ENCODE measurements around the gene JARID2. TPM values are rescaled to one million over a fixed set of nuclear protein-coding genes. Genes with fewer than 3 reads are reported as not detected.
"Not testable (repeated sequence)": the region's sequence is repeated elsewhere in the genome, so short reads cannot be mapped to it uniquely, and the experiment has no call there.

The JARID2 gene
- polyA plus RNA-seq, 1 donor (not counting 4 experiments of a cell fraction or from before 2014, with no cell fraction given): 11.0 TPM

- FAIRE-seq (no peak), DNase-seq (ENCODE audit: low read depth, low spot score) (no peak)
- dilution Hi-C loops (cut with MboI; ENCODE audit: extremely low pct_ligation_motif_present, low sequenced_read_pairs): no loop called here
- H3K36me3 ChIP-seq (ENCODE audit: control insufficient read depth in 2 of 2, extremely low read depth in 1 of 2, insufficient read depth in 2 of 2, low read length in 2 of 2): peaks cover 0 to 1% of the 10 kb centered on the region in 2 experiments
- peaks cover 37% of the 10 kb centered on the region for H3K79me2 ChIP-seq (ENCODE audit: control insufficient read depth, insufficient read depth, low read length)
- no peak overlapping the region for H2AFZ ChIP-seq (ENCODE audit: control insufficient read depth, low read length)
- H3K4me2 ChIP-seq (ENCODE audit: control insufficient read depth, extremely low read depth, insufficient read depth, low read depth, low read length): no peak overlapping the region
- no peak overlapping the region for H3K27ac ChIP-seq (ENCODE audit: control insufficient read depth, insufficient read depth, low read length)
- no peaks in the 10 kb centered on the region for H3K27me3 ChIP-seq (ENCODE audit: control insufficient read depth, extremely low read depth, insufficient read depth, low read length)
- H3K9me1 ChIP-seq (ENCODE audit: control insufficient read depth, extremely low read depth, insufficient read depth, low read length): no peaks in the 10 kb centered on the region
- H3K4me1 ChIP-seq (ENCODE audit: control insufficient read depth, extremely low read depth, insufficient read depth, low read length): peaks cover 23% of the 10 kb centered on the region
- no peaks in the 10 kb centered on the region for H4K20me1 ChIP-seq (ENCODE audit: control insufficient read depth, extremely low read depth, insufficient read depth, low read length)
- no peak overlapping the region for H3K4me3 ChIP-seq (ENCODE audit: control insufficient read depth in 2 of 3, extremely low read depth in 1 of 3, insufficient read depth in 2 of 3, low read depth in 1 of 3, low read length in 3 of 3)
- H3K9me3 ChIP-seq (ENCODE audit: control insufficient read depth, low read depth, low read length): no peaks in the 10 kb centered on the region
- no peak overlapping the region for H3K9ac ChIP-seq (ENCODE audit: control insufficient read depth, extremely low read depth, insufficient read depth, low read length)
- TF ChIP-seq EZH2 (IDR thresholded peaks at IDR 0.05; ENCODE audit: low read length): no peak
- TF ChIP-seq CTCF (optimal IDR thresholded peaks at IDR 0.05 in 1 of 3, IDR thresholded peaks at IDR 0.05 in 1 of 3, conservative IDR thresholded peaks at IDR 0.05 in 1 of 3; ENCODE audit: extremely low read depth in 1 of 3, insufficient read depth in 2 of 3, low read length in 3 of 3): no peak
Observed at GRCh38 chr6:15414235-15414612, 168.4 kb downstream of the JARID2 start.

GRCh38 chr6:15415622-15416021 lies 169.8 kb downstream of the JARID2 start:
- H3K4me3 ChIP-seq (ENCODE audit: control insufficient read depth in 2 of 3, extremely low read depth in 1 of 3, insufficient read depth in 2 of 3, low read depth in 1 of 3, low read length in 3 of 3); H3K4me2 ChIP-seq (ENCODE audit: control insufficient read depth, extremely low read depth, insufficient read depth, low read depth, low read length); H3K36me3 ChIP-seq (ENCODE audit: control insufficient read depth in 2 of 2, extremely low read depth in 1 of 2, insufficient read depth in 2 of 2, low read length in 2 of 2); DNase-seq (ENCODE audit: low read depth, low spot score); FAIRE-seq; H3K9ac ChIP-seq (ENCODE audit: control insufficient read depth, extremely low read depth, insufficient read depth, low read length); H3K9me3 ChIP-seq (ENCODE audit: control insufficient read depth, low read depth, low read length); H3K9me1 ChIP-seq (ENCODE audit: control insufficient read depth, extremely low read depth, insufficient read depth, low read length); H3K27me3 ChIP-seq (ENCODE audit: control insufficient read depth, extremely low read depth, insufficient read depth, low read length); H2AFZ ChIP-seq (ENCODE audit: control insufficient read depth, low read length); dilution Hi-C loops (cut with MboI; ENCODE audit: extremely low pct_ligation_motif_present, low sequenced_read_pairs); H3K27ac ChIP-seq (ENCODE audit: control insufficient read depth, insufficient read depth, low read length); H4K20me1 ChIP-seq (ENCODE audit: control insufficient read depth, extremely low read depth, insufficient read depth, low read length): not testable (repeated sequence)
- Histone ChIP-seq H3K79me2 (ENCODE audit: control insufficient read depth, insufficient read depth, low read length) (peaks cover 38% of the 10 kb centered on the region), H3K4me1 (ENCODE audit: control insufficient read depth, extremely low read depth, insufficient read depth, low read length) (peaks cover 23% of the 10 kb centered on the region)

- no peaks in the 10 kb centered on the region for H3K9me1 ChIP-seq (ENCODE audit: control insufficient read depth, extremely low read depth, insufficient read depth, low read length)
- no peaks in the 10 kb centered on the region for H3K27me3 ChIP-seq (ENCODE audit: control insufficient read depth, extremely low read depth, insufficient read depth, low read length)
- H3K4me2 ChIP-seq (ENCODE audit: control insufficient read depth, extremely low read depth, insufficient read depth, low read depth, low read length): no peak overlapping the region
- peaks cover 0 to 1% of the 10 kb centered on the region in 2 experiments for H3K36me3 ChIP-seq (ENCODE audit: control insufficient read depth in 2 of 2, extremely low read depth in 1 of 2, insufficient read depth in 2 of 2, low read length in 2 of 2)
- peaks cover 44% of the 10 kb centered on the region for H3K79me2 ChIP-seq (ENCODE audit: control insufficient read depth, insufficient read depth, low read length)
- DNase-seq (ENCODE audit: low read depth, low spot score) (no peak), FAIRE-seq (no peak)
- no peak for TF ChIP-seq CTCF (optimal IDR thresholded peaks at IDR 0.05 in 1 of 3, IDR thresholded peaks at IDR 0.05 in 1 of 3, conservative IDR thresholded peaks at IDR 0.05 in 1 of 3; ENCODE audit: extremely low read depth in 1 of 3, insufficient read depth in 2 of 3, low read length in 3 of 3)
- TF ChIP-seq EZH2 (IDR thresholded peaks at IDR 0.05; ENCODE audit: low read length): no peak
- H4K20me1 ChIP-seq (ENCODE audit: control insufficient read depth, extremely low read depth, insufficient read depth, low read length): no peaks in the 10 kb centered on the region
- H3K4me1 ChIP-seq (ENCODE audit: control insufficient read depth, extremely low read depth, insufficient read depth, low read length): peaks cover 23% of the 10 kb centered on the region
- H3K27ac ChIP-seq (ENCODE audit: control insufficient read depth, insufficient read depth, low read length): peak overlapping the region; percentile 66
- no peak overlapping the region for H3K4me3 ChIP-seq (ENCODE audit: control insufficient read depth in 2 of 3, extremely low read depth in 1 of 3, insufficient read depth in 2 of 3, low read depth in 1 of 3, low read length in 3 of 3)
- H3K9ac ChIP-seq (ENCODE audit: control insufficient read depth, extremely low read depth, insufficient read depth, low read length): peak overlapping the region; percentile 25
- peaks cover 3% of the 10 kb centered on the region for H3K9me3 ChIP-seq (ENCODE audit: control insufficient read depth, low read depth, low read length)
- dilution Hi-C loops (cut with MboI; ENCODE audit: extremely low pct_ligation_motif_present, low sequenced_read_pairs): no loop called here
- no peak overlapping the region for H2AFZ ChIP-seq (ENCODE audit: control insufficient read depth, low read length)
Observed at GRCh38 chr6:15416932-15417509, 171.2 kb downstream of the JARID2 start.

Measured in keratinocyte (primary cell).